ENCODE data around the gene C19orf67. TPM values are rescaled to one million over a fixed set of nuclear protein-coding genes. Genes with fewer than 3 reads are reported as not detected.

The C19orf67 gene
- 0.30 and 0.39 TPM in 2 replicates for total RNA-seq

DNA sequence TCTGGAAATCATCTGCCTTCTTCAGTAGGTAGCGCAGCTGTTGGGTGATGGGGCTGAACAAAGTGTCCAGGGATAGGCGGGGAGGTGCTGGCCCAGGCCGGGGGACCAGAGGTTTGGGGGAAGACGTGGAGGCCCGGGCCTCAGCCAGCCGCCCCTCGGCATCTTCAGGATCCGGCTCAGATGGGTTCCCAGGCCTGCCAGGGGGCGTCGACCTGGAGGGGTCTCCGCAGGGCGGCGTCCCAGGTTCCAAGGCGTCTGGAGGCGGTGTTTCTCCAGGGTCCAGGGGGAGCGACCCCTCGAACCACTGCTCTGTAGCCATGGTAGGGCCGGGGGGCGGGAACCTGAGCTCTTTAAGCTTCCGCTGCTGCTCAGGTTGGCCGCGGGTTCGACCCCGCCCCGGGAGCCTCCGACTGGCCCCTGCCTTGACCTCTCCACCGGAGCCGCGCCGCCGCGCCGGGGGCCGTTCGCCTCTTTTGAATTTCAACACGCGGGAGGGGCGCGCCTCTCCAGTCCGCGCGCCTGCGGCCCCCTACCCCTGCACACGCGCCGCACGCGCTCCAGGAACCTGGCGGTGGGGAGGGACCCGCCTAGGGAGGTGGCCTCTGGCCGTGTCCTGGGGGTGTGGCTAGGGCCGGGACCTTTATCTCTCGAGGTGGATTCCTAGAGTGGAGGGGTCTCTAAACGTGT is at the start of gene C19orf67:
Gene C19orf67, minus strand, starts transcription at position 475 of the 687 bp plus-strand sequence. Its CDS starts 156 bp downstream, at position 319.
- intact Hi-C loops (cut with micrococcal nuclease), result loop anchor here (10.0 kb wide), 1 partner anchor 1141 kb away; the partner anchor contains the start of gene RAD23A

DNA sequence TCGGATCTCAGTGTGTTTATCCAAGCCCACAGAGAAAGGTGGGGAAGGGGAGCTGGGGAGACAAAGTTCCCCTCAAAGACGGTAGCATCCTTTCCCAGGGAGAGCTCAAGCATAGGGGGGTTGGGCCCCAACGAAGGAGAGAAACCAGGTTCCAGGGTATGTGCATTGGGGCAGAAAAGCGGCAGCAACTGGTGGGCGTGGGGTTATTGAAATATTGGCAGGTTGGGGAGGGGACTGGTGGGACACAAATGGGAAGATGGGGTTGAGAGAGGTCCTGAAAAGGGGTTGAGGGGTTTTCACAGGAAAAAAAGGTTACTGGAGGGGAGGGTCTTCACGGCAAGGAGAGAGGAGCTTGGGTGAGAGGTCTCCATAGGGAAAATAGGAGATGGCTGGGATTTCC is 49.8 kb upstream of the C19orf67 start:
- intact Hi-C loops (cut with micrococcal nuclease), result loop anchor here (5.0 kb wide), 5 partner anchors 62 to 362 kb away; partner anchors contain the start of gene GIPC1

DNA sequence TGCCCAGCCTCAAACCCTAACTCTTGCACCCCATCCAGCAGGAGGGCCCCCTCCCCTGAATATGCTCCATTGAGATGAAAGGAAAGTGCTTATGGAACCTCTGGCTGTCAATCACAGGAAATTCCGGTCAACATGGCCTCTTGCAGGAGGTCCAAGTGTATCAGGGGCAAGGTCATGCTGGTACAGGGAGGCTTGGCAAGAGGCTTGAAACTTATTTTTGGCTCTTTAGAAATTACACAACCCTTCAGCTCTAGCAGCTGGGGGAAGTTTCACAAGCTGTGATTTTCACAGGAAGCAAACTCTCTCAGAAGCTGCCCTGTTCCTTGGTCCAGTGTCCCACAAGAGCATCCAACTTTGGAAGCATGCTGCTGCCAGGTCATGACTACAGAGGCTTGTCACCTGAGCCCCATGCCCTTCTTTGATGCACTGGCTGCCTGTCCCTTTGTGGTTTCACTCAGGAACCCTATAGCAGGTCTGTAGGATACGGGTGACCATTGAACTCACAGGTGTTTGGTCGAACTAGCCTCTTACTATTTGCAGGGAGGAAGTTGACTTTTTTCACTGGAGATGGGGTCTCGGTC is 42.4 kb upstream of the C19orf67 start:
- intact Hi-C loops (cut with micrococcal nuclease), result no loop called here

DNA sequence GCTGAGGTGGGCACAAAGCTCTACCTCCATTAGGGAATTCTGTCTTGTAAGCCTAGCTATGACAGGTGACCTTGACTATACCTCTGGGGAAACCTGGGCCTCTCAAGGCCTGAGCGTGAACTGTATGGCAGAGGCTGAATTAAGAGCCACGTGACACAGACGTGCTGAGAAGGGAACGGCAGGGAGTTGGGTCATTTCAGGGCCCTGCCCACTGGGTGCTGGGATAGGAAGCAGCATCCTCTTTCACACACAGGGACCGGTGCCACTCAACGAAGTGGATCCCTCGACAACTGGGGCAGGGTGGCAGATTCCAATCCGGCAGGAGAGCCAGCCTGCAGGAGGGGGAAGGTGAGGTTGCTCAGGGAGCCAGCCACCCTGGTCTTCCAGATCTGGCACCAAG is 41.6 kb upstream of the C19orf67 start:
- intact Hi-C loops (cut with micrococcal nuclease), result no loop called here

DNA sequence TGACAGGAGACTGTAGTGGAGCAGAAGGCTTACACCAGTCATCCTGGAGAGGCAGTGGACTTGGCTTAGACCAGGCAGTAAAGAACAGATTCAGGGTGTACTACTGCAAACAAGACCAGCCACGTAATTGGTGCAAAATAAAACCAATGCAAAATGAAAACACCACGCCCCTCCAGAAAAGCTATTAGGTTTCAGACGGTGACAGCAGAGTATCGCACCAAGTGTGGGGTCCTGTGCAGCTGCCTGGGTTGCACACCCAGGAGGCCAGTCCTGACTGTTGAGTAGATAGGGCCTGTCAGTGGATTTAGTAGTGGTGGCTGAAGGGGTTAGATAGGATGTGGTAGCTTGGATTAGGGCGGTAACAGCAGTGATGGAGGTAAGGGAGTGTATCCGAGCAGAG is 37.3 kb upstream of the C19orf67 start:
- intact Hi-C loops (cut with micrococcal nuclease), result no loop called here

DNA sequence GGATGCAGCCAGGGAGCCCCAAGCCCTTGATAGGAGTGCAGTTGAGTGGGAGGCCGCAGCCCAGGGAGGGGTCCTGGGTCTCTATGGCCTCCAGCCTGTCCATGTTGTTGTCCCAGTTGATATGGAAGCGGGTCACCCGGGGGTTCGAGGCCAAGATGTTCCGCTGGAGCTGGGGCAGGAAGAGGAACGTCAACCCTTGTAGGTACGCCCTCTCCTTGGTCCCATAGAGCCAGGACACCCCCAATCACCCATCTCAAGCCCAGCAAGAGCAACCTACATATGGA is 34.9 kb upstream of the C19orf67 start:
- intact Hi-C loops (cut with micrococcal nuclease), result no loop called here

DNA sequence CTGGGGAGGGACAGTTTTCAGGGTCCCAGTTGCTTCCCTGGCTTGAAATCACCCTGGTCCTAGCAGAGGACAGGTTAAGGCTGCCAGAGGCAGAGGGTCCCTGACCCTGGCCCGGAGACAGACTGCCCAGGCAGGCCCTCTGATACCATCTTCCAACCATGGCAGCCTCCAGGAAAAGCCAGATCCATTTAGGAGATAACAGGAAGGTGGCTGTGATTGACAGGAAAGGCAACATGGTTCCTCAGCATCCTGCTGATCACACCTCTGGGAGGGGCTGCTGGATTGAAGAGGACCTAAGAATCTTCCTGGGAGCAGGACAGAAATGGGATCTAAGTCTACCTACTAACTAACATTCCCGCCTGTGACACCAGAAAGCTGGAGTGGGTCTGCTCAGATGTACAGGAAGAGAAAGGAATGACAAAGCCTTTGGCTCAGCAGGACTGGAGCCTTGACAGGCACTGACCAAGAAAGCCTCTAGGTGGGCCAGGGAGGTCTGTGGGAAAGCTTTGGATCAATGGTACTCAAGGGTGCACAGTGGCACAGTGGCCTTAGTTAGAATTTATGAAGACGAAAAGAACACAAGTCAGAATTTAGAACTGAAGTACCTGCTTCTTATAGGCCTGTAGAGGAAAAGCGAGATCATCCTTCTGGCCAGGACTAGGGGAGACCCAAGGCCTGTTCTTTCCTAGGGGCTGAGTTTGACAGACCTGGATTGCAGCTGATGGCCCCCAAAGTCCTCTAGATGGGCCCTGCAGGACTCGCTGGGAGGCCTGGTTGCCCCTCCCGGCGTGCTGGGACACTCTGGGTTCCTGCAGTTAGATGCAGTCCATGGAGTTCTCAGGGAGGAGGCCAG is 34.3 kb upstream of the C19orf67 start:
- intact Hi-C loops (cut with micrococcal nuclease), result no loop called here

DNA sequence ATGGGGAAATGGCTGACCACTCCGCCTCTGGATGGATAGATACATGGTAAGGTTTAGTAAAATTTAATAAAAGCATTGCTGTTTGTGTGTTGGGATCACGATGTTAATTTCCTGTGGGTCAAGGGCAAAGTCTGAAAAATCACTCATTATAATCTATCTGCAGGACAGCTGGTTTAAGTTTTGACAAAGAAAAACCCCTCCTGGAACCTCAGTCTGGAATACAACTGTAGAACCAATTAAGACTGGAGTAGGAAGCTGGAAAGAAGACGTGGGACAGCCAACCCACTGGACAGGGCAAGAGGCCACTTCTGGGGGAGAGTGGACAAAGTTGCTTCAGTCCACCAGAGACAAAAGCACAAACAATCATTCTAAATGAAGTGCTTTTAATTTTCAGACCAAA is 33.6 kb upstream of the C19orf67 start:
- intact Hi-C loops (cut with micrococcal nuclease), result no loop called here

DNA sequence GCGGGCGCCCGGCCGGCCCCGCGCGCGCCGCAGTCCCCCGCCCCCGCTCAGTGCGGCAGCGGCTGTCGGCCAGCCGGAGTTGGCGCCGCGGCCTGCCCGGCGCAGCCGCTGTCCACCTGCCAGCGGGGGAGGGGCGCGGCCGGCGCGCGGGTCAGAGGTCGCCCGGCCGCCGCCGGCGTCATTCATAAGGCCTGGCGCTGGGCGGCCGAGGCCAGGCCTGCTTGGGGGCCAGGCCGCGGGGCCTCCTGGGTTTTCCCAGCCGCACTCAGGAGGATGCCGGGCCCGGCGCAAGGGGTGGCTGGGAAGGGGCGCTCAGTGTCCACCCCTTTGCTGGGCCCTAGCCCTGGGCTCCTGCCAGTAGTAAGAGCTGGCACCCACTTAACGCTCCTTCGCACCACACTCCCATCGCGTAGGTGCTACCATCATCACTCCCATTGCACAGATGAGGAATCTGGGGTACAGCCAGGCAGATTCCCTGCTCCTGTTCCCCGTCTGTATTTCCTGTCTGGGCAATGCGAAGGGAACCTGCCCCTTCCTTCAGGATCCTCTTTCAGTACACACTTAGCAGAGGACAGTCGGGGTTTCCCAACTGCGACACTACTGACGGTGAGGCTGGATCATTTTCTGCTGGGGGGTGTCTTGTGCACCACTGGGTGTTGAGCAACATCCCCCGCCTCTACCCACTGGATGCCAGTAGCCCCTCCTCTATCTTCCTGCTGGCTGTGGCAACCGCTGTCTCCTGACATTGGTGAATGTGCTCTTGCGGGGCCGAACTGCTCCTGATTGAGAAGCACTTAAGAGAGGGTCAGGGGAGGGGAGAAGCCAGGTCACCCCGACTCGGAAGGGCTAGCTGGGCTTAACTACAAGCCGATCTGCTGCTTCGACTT is 32.8 kb upstream of the C19orf67 start:
- intact Hi-C loops (cut with micrococcal nuclease), result no loop called here

DNA sequence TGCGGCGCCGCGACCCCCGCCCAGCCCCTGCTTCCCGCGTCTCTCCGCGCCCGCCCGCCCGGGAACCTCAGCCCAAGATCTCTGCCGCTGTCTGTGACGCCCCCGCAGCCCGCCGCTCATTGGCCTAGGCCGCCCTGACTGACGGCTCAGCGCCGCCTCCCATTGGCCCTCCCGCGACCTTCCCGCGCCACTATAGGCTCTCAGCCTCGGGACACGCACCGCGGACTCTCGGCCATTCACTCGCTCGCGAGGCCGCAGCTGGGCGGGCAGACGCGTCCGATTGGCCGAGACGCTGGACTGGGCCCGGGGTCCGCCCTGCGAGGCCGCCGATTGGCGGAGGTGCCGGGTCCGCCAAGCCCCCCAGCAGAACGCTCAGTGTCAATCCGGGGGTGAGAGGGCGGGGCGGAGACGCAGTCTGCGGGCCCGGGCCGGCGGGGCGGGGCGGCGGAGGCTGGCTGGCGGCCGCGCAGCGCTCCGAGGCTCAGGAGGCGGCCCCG is 32.1 kb upstream of the C19orf67 start, which contains the start of gene PRKACA:
Gene PRKACA, minus strand, starts transcription at position 95 of the 497 bp plus-strand sequence. CDS start 215 bp downstream, outside the sequence.
- intact Hi-C loops (cut with micrococcal nuclease), result loop anchor here (1.0 to 2.0 kb wide), 3 partner anchors 19 to 37 kb away; partner anchors contain the start of gene ASF1B

DNA sequence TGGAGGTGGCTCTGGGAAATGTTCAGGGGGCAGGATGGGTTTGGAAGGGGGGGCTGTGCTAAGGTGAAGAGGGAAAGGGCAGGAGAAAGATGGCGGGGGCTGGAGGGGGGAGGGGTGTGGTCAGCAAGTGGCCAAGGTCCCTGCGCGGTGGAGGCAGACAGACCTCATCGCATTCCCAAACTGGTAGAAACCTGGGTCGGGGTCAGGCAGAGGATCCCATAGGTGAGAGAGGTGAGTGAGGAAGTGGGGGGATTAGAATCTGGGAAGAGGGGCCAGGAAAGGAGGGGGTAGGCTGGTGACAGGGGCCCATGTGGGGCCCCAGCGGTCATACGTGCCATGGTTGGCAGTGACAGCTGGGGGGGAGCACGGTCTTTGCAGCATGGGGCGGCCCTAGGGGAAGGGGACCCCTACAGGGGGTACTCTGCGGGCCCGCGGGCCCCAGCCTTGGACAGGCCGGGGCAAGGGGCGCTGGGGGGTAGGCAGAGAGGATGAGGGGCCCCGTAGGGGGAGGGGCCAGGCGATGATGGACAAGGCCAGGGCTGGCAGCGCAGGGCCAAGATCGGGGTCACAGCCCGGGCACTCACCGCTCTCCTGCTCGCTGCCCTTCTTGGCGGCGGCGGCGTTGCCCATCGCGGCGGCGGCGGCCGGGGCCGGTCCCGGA is 31.5 kb upstream of the C19orf67 start:
- intact Hi-C loops (cut with micrococcal nuclease), result loop anchor here (1.0 to 2.0 kb wide), 3 partner anchors 19 to 36 kb away; partner anchors contain the start of gene ASF1B

DNA sequence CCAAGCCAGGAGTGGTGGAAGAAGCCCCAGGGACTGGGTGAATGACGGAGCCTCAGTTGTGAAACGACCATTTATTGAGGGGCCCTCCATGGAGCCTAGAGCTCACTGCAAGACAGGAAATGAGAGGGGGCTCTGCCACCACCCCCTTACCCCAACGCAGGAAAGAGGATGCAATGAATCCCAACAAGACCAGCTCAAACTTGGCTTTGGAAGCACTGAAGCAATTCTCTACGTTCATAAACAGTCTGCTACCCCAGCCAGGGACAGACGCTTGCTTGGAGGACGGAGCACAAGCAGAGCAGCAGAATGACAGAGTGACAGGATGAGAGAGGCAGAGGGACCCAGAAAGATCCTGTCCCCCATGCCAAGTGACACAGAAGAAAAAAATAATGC is 30.9 kb upstream of the C19orf67 start:
- intact Hi-C loops (cut with micrococcal nuclease), result loop anchor here (2.0 kb wide), 1 partner anchor 36 kb away; no protein-coding TSS in a partner anchor

DNA sequence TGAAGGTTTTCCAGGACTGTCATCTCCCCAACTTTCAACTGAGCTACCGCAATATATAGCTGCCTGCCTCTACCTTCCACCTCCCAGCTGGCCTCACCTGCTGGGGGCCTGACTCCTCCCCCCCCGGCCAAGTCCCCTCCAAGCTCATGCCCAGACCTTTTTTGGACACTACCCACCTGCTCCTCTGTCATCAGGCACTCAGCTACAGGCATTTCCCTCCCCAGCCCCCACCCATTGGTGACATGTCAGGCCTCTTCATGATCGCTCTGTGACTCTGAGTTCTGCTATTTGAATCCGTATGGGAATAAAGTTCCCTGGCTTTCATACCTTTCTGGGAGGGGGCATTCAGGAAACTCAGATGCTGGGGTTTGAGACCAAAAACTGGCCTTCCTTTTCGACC is 30.2 kb upstream of the C19orf67 start:
- intact Hi-C loops (cut with micrococcal nuclease), result loop anchor here (1.0 to 2.0 kb wide), 2 partner anchors 35 to 235 kb away; no protein-coding TSS in a partner anchor

DNA sequence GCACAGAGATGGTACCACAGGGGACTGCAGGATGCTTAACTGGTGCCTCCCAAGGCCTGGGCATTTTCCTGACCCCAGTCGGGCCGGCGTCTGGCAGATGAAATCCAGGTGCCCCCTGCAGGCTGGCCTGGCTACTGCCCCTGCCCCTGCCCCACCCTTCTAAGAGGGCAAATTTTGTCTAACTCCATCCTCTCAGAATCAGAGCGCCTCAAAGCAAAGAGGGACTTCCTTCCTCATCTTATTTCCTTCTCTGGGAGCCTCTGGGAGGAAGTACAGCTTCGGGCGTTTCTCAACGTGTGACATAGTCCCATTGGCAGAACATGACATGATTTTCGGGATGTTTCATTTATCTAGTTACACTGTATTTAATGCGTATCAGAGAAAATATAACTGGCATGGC is 29.3 kb upstream of the C19orf67 start:
- intact Hi-C loops (cut with micrococcal nuclease), result loop anchor here (1.0 kb wide), 1 partner anchor 235 kb away; no protein-coding TSS in a partner anchor

DNA sequence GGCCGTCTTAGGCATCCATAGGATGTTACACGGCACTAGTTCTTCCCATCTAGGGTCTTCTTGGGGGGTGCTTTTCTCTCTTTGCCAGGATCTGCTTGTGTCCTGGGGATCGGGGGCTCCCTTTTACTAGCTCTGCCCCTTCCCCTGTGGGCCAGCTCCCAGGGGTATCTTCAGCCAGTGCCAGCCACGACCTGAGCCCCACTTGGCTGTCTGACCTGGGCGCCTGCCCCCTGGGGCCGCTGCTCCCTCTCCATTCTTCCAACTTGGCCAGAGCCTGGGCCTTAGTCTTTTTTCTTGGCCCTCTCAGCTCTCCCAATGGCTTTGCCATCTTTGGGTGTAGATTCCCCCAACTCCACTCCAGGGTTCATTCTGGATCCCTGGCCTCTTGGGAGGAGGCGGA is 28.9 kb upstream of the C19orf67 start:
- intact Hi-C loops (cut with micrococcal nuclease), result no loop called here

DNA sequence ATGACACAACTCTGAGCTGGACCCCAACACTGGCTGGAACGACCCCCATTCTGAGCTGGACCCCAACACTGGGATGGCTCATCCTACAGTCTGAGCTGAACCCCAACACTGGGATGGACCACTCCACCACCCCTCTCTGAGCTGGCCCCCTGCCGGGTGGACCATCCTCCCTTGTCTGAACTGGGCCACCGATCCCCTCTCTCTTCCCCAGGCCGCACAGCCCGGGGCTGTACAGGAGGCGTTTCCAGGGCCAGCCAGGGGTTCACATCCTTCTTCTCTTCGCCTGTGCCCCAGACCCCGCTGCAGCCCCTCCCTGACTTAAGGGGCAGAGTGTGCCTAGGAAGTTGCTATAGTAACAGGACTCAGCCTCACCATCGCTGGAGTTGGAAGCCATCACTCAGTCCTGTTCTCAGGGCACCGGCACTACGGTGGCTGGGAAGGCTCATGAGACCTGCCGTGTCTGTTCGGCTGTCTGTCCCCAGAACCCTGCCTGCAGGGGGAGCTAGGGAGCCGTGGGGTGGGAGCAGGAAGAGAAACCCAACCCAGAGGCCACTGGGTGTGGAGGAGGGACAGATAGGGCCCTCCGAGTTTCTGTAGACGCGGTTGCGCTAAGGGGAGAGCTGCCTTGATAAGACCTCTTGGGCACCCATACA is 28.3 kb upstream of the C19orf67 start:
- intact Hi-C loops (cut with micrococcal nuclease), result no loop called here

DNA sequence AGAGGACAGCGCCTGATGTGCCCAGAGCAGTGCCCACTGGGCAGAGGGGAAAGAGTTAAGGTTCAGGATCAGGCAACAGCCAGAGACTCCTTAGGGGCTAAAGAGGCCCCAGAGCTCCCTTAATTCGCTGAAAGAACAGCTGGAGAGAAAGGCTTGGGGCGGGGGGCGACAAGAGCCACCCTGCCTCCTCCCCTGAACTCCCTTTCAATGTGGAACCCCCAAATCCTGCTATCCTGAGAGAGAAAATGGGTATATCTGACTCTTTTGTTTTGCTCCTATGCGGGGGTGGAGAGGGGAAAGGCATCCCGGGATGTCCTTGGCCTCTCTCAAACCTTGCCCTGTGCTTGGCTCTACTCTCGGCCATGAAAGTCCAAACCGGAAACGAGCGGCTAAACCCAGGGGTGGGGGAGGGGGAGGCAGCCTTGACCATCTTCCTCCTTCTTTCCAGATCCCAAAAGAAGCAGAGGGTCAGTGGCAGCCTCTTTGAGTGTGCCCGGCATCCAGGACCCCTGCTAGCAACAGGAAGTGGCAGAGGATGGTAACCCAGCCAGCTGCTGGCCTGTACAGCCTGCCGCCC is 27.3 kb upstream of the C19orf67 start:
- intact Hi-C loops (cut with micrococcal nuclease), result no loop called here

DNA sequence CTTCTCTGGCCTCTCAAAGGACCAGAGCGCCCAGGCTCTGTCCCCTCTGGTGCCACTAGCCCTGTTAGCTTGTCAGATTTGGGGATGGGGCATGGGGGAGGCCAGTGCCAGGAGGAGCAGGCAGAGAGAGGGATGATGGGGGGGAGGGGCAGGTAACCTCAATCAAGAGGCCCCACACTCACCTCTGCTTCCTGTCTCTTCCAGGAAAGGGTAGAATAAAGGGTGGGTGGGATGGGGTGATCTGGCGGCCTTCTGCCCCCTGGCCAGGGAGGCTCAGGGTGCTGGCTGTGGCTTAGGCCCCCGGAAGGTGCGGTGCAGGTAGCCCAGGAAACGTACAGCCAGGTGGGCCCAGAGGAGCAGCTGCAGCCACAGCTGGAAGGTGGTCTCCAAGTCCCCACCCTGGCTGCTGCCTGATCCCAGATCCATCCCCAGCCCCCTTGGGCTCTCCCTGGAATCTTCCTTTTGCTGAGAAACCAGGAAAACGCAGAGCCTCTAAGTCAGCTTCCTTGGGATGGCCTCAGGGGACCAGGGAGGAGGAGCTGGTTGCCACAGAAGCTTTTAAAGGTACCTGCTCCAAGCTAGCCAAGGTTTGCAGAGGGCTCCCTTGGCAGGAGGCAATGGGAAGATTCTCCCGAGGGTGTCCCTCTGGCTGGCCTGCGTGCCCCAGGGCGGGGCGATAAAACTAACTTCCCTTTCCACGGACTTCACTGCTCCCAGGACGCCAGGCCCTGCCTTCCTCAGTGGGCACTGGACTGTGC is 26.6 kb upstream of the C19orf67 start:
- intact Hi-C loops (cut with micrococcal nuclease), result no loop called here
